Stimulated activated CD8-positive, alpha-beta memory T cell treated with anti-CD3 and anti-CD28 coated beads, Interleukin-4, amount 100 ng/mL, for 1 hour (primary cell): ENCODE data around the gene MAGI1.
"Not testable (repeated sequence)": the region's sequence is repeated elsewhere in the genome, so short reads cannot be mapped to it uniquely, and the experiment has no call there.

Experiments used
- DNase-seq, 2 donors: peaks; one replicate each; pipeline ENCODE4 v3.0.0-alpha.2; 2020; ENCODE audit warnings: low read depth in 2 of 2, low spot score in 1 of 2

The MAGI1 gene

GRCh38 chr3:66038726-66039589 is at the start of gene MAGI1:
Gene MAGI1 (minus strand): TSS chr3:66038918. CDS start chr3:66038308, 610 bp downstream.
- no peak for DNase-seq

GRCh38 chr3:66083784-66084213 is 45.1 kb upstream of the MAGI1 start:
- no peak for DNase-seq

GRCh38 chr3:66083096-66083678 is 44.5 kb upstream of the MAGI1 start:
- no peak for DNase-seq

GRCh38 chr3:66082679-66083078 is 44.0 kb upstream of the MAGI1 start:
- DNase-seq = no peak

- no peak for DNase-seq
Observed at GRCh38 chr3:66080167-66080566, 41.4 kb upstream of the MAGI1 start.

- DNase-seq = no peak
Observed at GRCh38 chr3:66077973-66078372, 39.3 kb upstream of the MAGI1 start.

GRCh38 chr3:66076861-66077470 is 38.2 kb upstream of the MAGI1 start:
- DNase-seq = no peak

- no peak for DNase-seq
Observed at GRCh38 chr3:66075281-66075680, 36.6 kb upstream of the MAGI1 start.

GRCh38 chr3:66073464-66074141 is 34.9 kb upstream of the MAGI1 start:
- DNase-seq = no peak

- DNase-seq = no peak
Observed at GRCh38 chr3:66068255-66068654, 29.5 kb upstream of the MAGI1 start.

- DNase-seq = no peak
Observed at GRCh38 chr3:66066963-66067617, 28.4 kb upstream of the MAGI1 start.

GRCh38 chr3:66055289-66055688 is 16.6 kb upstream of the MAGI1 start:
- no peak for DNase-seq

GRCh38 chr3:66053550-66054094 is 14.9 kb upstream of the MAGI1 start:
- DNase-seq = no peak

GRCh38 chr3:66052721-66053549 is 14.2 kb upstream of the MAGI1 start:
- no peak for DNase-seq

GRCh38 chr3:66050821-66051220 is 12.1 kb upstream of the MAGI1 start:
- no peak for DNase-seq

- no peak for DNase-seq
Observed at GRCh38 chr3:66048051-66048395, 9.3 kb upstream of the MAGI1 start.

- DNase-seq = no peak
Observed at GRCh38 chr3:66047311-66048050, 8.8 kb upstream of the MAGI1 start.

- DNase-seq = not testable (repeated sequence)
Observed at GRCh38 chr3:66046321-66046720, 7.6 kb upstream of the MAGI1 start.

GRCh38 chr3:66041828-66042227 is 3.1 kb upstream of the MAGI1 start:
- no peak for DNase-seq
